NCI-H2171 (cell line): ENCODE data around the gene TEDDM1.
A peak's percentile ranks its signal among the peaks of the same experiment; 100 is the strongest.
"Not testable (repeated sequence)": the region's sequence is repeated elsewhere in the genome, so short reads cannot be mapped to it uniquely, and the experiment has no call there.

Experiments
- DNase-seq: peaks from one replicate; lab custom pipeline; 2025; lab: John Stamatoyannopoulos, UW

Gene TEDDM1

DNA sequence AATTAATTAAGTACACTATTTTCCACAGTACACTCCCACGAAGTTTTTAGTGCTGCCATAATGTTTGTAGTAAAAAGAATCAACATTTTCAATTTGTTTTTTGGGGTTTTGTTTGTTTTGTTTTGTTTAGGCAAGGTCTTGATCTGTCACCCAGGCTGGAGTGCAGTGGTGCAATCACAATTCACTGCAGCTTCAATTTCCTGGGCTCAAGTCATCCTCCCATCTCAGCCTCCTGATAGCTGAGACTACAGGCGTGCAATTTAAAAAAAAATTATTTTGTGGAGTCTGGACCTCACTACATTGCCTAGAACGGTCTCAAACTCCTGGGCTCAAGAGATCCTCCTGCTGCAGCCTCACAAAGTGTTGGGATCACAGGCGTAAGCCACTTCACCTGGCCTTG, 20.3 kb downstream of the TEDDM1 start:
- DNase-seq = no peak

- DNase-seq = not testable (repeated sequence)
Measured at GRCh38 chr1:182379781-182380180, 20.7 kb downstream of the TEDDM1 start.

GRCh38 chr1:182376936-182377574, 23.4 kb downstream of the TEDDM1 start:
- no peak for DNase-seq

- no peak for DNase-seq
Measured at GRCh38 chr1:182374101-182374834, 26.2 kb downstream of the TEDDM1 start.

- DNase-seq = no peak
Measured at GRCh38 chr1:182370532-182370931, 29.9 kb downstream of the TEDDM1 start.

GRCh38 chr1:182368903-182369302, 31.6 kb downstream of the TEDDM1 start:
- DNase-seq = no peak

GRCh38 chr1:182368358-182368757, 32.1 kb downstream of the TEDDM1 start:
- DNase-seq = no peak

- DNase-seq = no peak
Measured at GRCh38 chr1:182367926-182368325, 32.5 kb downstream of the TEDDM1 start.

- no peak for DNase-seq
Measured at GRCh38 chr1:182366596-182366995, 33.9 kb downstream of the TEDDM1 start.

DNA sequence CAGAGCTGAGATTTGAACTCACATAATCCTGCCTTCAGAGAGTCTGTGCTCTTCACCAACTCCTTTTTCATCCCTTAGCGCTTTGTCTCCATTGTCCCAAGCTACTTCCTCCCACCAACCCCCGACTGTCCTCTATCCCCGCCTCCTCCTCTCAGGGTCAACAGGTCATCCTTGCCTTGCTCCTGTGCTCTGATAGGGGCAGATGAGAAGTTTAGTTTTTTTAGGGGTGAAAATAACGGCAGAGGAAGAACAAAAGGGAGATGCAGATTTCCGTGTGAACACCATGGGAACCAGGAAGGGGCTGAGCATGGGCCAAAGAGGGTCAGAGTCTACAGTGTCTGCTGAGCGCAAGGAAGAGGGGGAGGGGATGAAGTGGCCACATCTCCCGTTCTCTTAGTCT, 40.8 kb downstream of the TEDDM1 start:
- no peak for DNase-seq

GRCh38 chr1:182357913-182358312, 42.6 kb downstream of the TEDDM1 start:
- peak; percentile 89 for DNase-seq

DNA sequence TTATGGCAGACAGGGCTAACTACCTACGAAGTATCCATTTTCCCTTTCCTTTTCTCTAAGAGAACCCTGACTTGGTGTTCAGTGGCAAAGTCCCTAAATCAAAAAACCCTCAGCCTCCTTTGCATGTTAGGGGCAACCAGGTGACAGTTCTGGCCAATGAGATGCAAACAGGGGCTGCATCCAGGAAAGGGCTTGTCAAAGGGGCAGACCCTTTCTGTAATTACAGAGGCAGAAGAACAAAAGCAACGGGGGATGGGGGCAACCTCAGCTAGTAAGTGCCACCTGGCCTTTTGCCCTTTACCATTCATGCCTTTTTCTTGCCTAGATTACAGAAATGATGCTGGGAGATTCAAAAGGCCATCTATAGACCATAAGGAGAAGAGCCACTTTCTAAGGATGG, 43.3 kb downstream of the TEDDM1 start:
- DNase-seq = peak; percentile 37

- no peak for DNase-seq
Measured at GRCh38 chr1:182355723-182356098, 44.8 kb downstream of the TEDDM1 start.

DNA sequence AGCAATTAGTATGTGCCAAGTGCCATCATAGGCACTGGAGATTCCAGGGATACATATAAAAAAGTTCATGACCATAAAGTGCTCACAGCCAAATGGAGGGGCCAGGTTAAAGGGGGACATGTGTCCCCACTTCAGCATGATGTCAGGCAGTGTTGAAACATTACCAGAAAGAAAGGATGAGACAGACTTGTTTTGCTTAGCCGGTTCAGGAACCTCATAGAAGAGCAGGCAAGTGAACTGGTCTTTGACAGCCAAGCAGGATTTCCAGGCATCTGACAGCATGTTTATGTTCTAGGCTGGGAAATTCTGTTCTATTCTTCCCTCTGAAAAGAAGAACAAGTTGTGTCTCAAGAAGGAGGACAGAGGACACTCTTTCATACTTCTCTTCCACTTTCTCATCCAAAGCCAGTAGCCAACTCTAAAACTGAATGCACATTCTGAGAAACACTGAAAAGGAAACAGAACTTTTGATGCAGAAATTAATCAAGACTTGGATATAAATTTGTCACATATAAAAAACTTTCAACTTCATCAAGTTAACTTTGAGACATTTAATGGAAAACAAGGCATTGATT, 48.6 kb downstream of the TEDDM1 start:
- no peak for DNase-seq

- no peak for DNase-seq
Measured at GRCh38 chr1:182350839-182351238, 49.6 kb downstream of the TEDDM1 start.

DNA sequence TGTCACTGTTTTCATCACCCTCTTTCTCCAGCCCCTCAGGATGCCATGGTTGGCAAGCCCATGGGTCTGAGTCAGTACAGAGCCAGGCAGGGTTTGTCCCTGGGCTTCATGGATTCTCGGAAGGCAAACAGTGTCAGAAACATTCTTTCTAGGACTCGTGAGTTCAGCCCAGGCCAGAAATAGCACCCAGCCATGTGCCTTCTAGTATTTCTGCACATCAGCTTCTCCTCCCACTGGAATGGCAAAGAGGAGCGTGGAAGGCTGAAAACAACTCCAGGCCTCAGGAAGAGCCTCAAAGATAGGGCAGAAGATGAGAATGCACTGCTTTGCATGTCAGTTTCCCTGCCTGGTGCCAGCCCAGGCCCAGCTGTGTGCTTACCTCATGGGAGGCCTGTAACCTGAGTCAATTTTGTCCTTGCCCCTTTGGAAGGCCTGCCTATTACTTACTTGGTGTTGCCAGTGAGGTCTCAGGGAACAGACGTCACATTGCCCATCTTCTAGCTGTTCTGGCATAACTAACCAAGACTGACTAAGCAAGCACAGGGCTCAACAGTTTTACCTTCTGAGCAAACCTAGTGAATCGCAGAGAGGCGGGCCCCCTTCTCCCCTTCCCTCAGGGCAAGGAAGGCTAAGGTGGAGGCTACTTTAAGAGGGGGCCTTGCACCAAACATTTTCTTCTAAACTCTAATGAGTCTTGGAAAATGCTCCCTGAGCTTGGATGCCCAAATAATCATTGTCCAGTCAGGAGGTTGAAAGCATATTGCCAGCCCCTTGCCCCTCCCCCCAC, 51.3 kb downstream of the TEDDM1 start:
- no peak for DNase-seq
